Gastroesophageal sphincter (tissue), 4 donors: ENCODE measurements around the gene RNF11. TPM values are rescaled to one million over a fixed set of nuclear protein-coding genes. Genes with fewer than 3 reads are reported as not detected.
"Not testable (repeated sequence)": the region's sequence is repeated elsewhere in the genome, so short reads cannot be mapped to it uniquely, and the experiment has no call there.

Source experiments
- ATAC-seq: fragments of 150-250 bp; one replicate; pipeline ENCODE4 v1.9.1; 2016; ENCODE audit warnings: mild to moderate bottlenecking, moderate library complexity
- H3K27ac ChIP-seq, 4 donors: fragments of 200-600 bp; sonication (generic) in 3 of 4; 1 replicate in 3 of 4; 2 replicates in 1 of 4; pipeline ENCODE4 v1.5.1; 2016 to 2019
- H3K27me3 ChIP-seq: fragments of 200-600 bp; sonication (generic); one replicate; pipeline ENCODE4 v1.5.1; 2019
- H3K36me3 ChIP-seq, 2 donors: fragments of 200-600 bp; sonication (generic); one replicate each; pipeline ENCODE4 v1.5.1; 2019; ENCODE audit warnings: control low read depth in 1 of 2
- H3K4me1 ChIP-seq, 3 donors: fragments of 200-600 bp; sonication (generic); 1 replicate in 2 of 3; 2 replicates in 1 of 3; pipeline ENCODE4 v1.5.1; 2016 to 2019; ENCODE audit warnings: control low read depth in 2 of 3
- H3K4me3 ChIP-seq, 2 donors: fragments of 200-600 bp; sonication (generic); one replicate each; pipeline ENCODE4 v1.5.1; 2019; ENCODE audit warnings: mild to moderate bottlenecking in 1 of 2, moderate library complexity in 1 of 2
- H3K9me3 ChIP-seq, 3 donors: fragments of 200-600 bp; sonication (generic); one replicate each; pipeline ENCODE4 v1.5.1; 2017 to 2019; ENCODE audit warnings: control low read depth in 2 of 3
- EP300 ChIP-seq: sonication (generic); formaldehyde crosslinking; IDR thresholded peaks from one replicate; pipeline ENCODE4 v1.6.1; 2017; ENCODE audit warnings: antibody characterized with exemption, mild to moderate bottlenecking
- POLR2A ChIP-seq, 2 donors: fragments of 450-650 bp; IDR thresholded peaks; one replicate each; pipeline ENCODE4 v1.6.1; 2017; ENCODE audit warnings: antibody characterized with exemption in 2 of 2, mild to moderate bottlenecking in 2 of 2, moderate library complexity in 1 of 2
- POLR2AphosphoS5 ChIP-seq: sonication (generic); formaldehyde crosslinking; IDR thresholded peaks from one replicate; pipeline ENCODE4 v1.6.1; 2017; ENCODE audit warnings: antibody characterized with exemption
- WGBS, 2 donors: methylation state at CpG; one replicate each; pipeline ENCODE4 v1.1.5; 2018; ENCODE audit warnings: low coverage in 1 of 2; 5-methylcytosine and 5-hydroxymethylcytosine counted together
- total RNA-seq, 4 donors: library from RNA; depleted of rRNA; stranded (reverse); fragments of >200 nt; gene quantifications; one replicate each; pipeline ENCODE4 v1.1.0, GENCODE V29; 2016
- TF ChIP-seq, protein P1 (sequence below), 4 experiments: fragments of 200-600 bp in 2 of 4; fragments of 450-650 bp in 2 of 4; sonication (generic) in 1 of 4; IDR thresholded peaks; one replicate each; pipeline ENCODE4 v1.5.1; 2017 to 2019; ENCODE audit warnings: antibody characterized with exemption in 4 of 4, mild to moderate bottlenecking in 2 of 4, moderate library complexity in 2 of 4

Gene RNF11
- total RNA-seq, 4 donors from 2014 or later, result 96.7 to 156 (median 118) TPM

DNA sequence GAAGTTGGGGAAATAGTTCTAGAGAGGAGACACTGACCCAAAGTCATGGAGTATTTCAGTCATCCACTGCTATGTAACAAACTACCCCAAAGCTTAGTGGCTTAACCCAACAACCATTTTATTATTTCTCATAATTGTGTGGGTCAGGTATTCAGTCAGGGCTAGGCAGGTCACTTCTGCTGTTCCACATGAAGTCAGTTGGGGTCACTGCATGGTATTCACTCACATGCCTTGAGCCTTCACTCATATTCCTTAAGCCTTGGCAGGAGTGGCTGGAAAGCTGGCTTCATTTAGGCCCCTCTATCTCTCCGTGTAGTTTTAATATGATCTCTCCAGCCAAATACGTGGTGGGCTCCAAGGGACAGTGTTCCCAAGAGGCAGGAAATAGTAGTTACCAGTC lies 17.5 kb upstream of the RNF11 start:
- Histone ChIP-seq H3K27me3 (no peaks in the 10 kb centered on the region), H3K4me3 (no peak overlapping the region), H3K4me1 (peaks cover 0 to 7% (median 0%) of the 10 kb centered on the region in 3 donors), H3K36me3 (no peaks in the 10 kb centered on the region), H3K9me3 (no peaks in the 10 kb centered on the region), H3K27ac (no peak overlapping the region)
- WGBS, 2 donors, result 75% methylated on average over 2 of the region's 2 CpGs; no CpG with 5 or more reads in 1 of the 2 donors
- TF ChIP-seq EP300 (no peak), POLR2A (IDR thresholded peaks at IDR 0.05) (no peak), POLR2AphosphoS5 (no peak)
- TF ChIP-seq, protein P1, sequence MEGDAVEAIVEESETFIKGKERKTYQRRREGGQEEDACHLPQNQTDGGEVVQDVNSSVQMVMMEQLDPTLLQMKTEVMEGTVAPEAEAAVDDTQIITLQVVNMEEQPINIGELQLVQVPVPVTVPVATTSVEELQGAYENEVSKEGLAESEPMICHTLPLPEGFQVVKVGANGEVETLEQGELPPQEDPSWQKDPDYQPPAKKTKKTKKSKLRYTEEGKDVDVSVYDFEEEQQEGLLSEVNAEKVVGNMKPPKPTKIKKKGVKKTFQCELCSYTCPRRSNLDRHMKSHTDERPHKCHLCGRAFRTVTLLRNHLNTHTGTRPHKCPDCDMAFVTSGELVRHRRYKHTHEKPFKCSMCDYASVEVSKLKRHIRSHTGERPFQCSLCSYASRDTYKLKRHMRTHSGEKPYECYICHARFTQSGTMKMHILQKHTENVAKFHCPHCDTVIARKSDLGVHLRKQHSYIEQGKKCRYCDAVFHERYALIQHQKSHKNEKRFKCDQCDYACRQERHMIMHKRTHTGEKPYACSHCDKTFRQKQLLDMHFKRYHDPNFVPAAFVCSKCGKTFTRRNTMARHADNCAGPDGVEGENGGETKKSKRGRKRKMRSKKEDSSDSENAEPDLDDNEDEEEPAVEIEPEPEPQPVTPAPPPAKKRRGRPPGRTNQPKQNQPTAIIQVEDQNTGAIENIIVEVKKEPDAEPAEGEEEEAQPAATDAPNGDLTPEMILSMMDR (IDR thresholded peaks at IDR 0.05), result no peak
- ATAC-seq, result no peak

DNA sequence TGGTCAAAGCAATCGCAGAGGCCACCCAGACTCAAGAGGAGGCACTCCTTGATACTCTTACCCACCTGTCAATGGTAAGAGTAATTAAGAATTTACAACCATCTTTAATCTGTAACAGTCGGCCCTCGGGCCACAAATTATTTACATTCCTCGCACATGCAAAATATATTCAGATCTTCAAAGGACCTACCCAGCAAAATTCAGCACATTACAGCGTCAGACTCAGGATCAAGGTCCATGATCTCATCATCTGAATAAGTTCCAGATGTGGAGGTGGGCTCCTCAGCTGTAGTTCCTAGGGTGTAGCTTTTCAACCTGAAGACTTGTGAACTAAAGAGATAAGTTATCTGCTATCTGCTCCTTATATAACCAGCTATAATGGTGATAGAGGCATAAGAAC lies 17.1 kb upstream of the RNF11 start:
- WGBS, 2 donors, result 76 to 79% methylated on average over 5 of the region's 5 CpGs
- H3K27ac ChIP-seq, result no peak overlapping the region

DNA sequence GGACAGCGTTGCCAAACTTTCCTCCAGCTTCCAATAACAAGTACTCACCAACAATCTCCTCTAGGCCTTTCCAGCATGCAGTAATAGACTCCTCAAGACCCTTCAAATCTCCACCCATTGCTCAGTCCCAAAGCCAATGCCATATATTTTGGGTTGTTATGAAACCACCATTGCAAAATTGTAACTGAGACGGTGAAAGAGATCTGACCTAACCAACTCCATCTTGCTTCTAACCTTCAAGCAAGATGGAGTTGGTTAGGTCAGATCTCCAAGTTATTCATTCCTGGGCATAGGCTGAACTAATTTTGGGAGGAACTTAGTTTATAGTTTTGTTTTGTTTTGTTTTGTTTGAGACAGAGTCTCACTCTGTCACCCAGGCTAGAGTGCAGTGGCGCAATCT lies 14.5 kb upstream of the RNF11 start:
- H3K4me3 ChIP-seq, H3K27ac ChIP-seq: not testable (repeated sequence)
- 86 to 97% methylated on average over 1 to 3 of the region's 3 CpGs for WGBS, 2 donors

More for the DNA sequence above, 17.1 kb upstream of the RNF11 start:
- Histone ChIP-seq H3K9me3 (no peaks in the 10 kb centered on the region), H3K36me3 (no peaks in the 10 kb centered on the region), H3K27me3 (no peaks in the 10 kb centered on the region), H3K4me3 (no peak overlapping the region), H3K4me1 (peaks cover 0 to 7% (median 0%) of the 10 kb centered on the region in 3 donors)
- TF ChIP-seq POLR2AphosphoS5, result no peak
- no peak for TF ChIP-seq POLR2A (IDR thresholded peaks at IDR 0.05)
- TF ChIP-seq EP300, result no peak
- TF ChIP-seq, protein P1 (IDR thresholded peaks at IDR 0.05), result no peak
- ATAC-seq, result no peak

DNA sequence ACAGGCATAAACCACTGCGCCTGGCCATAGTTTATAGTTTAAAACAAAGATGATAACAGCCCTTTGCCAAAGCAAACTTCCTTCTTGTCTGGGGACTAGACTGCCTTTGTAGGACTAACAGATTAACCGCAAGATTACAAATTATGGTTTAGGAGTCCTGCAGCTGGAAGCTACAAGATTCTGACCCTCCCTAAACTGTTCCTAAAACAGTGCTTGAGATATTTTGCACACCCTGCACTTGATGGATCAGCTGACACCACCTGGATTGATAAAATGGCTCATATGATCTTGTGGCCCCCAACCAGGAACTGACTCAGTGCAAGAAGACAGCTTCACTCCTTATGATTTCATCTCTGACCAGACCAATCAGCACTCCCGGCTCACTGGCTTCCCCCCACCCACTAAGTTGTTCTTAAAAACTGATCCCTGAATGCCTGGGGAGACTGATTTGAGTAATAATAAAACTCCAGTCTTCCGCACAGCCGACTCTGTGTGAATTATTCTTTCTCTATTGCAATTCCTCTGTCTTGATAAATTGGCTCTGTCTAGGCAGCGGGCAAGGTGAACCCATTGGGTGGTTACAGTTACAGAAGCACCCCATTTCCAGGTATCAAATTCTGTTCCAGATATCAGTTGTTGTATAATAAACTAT lies 13.8 kb upstream of the RNF11 start:
- Histone ChIP-seq H3K27me3 (no peaks in the 10 kb centered on the region), H3K9me3 (no peaks in the 10 kb centered on the region), H3K4me1 (no peaks in the 10 kb centered on the region), H3K27ac (no peak overlapping the region), H3K4me3 (no peak overlapping the region), H3K36me3 (no peaks in the 10 kb centered on the region)
- 82 to 88% methylated on average over 4 to 6 of the region's 6 CpGs for WGBS, 2 donors
- no peak for ATAC-seq
- TF ChIP-seq, protein P1 (IDR thresholded peaks at IDR 0.05), result no peak
- no peak for TF ChIP-seq POLR2AphosphoS5

More for the DNA sequence above, 14.5 kb upstream of the RNF11 start:
- H3K4me1 ChIP-seq, ATAC-seq, H3K27me3 ChIP-seq, H3K36me3 ChIP-seq, H3K9me3 ChIP-seq: not testable (repeated sequence)

DNA sequence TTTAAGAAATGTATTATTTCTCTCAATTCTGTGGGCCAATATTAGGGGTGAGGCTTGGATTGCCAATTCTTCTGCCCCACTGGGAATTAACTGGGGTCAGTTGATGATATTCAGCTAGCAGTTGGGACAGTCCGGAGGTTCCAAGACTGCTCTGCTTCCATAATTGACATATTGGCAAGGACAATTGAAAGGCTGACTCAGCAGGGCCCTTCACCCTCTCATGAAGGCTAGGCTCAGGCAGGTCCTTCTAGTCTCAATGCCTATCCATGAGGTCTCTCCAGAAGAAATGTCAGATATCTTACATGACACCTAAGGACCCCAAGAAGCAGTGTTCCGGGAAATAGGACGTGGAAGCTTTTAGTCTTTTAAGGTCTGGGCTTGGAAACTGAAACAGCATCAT lies 13.3 kb upstream of the RNF11 start:
- Histone ChIP-seq H3K27me3 (no peaks in the 10 kb centered on the region), H3K36me3 (no peaks in the 10 kb centered on the region), H3K4me1 (no peaks in the 10 kb centered on the region), H3K27ac (no peak overlapping the region), H3K4me3 (no peak overlapping the region), H3K9me3 (no peaks in the 10 kb centered on the region)
- 88% methylated on average over 2 of the region's 3 CpGs; no CpG with 5 or more reads in 1 of the 2 donors for WGBS, 2 donors
- ATAC-seq, result no peak
- no peak for TF ChIP-seq POLR2A (IDR thresholded peaks at IDR 0.05)
- no peak for TF ChIP-seq EP300
- no peak for TF ChIP-seq POLR2AphosphoS5
- TF ChIP-seq, protein P1 (IDR thresholded peaks at IDR 0.05), result no peak
